Mucosa of descending colon (tissue), 3 donors: ENCODE data around the gene MAP7. TPM values are rescaled to one million over a fixed set of nuclear protein-coding genes. Genes with fewer than 3 reads are reported as not detected.

Experiments
- ATAC-seq: fragments of 200-7000 bp; cut with Tn5 transposase; one replicate; pipeline ENCODE4 v1.9.1; 2020; ENCODE audit warnings: mild to moderate bottlenecking, moderate library complexity
- DNase-seq, 3 donors: peaks; one replicate each; pipeline ENCODE4 v3.0.0-alpha.2; 2020
- H3K36me3 ChIP-seq: fragments of 200-600 bp; one replicate; pipeline ENCODE4 v1.8.0; 2021; ENCODE audit warnings: low read depth, mild to moderate bottlenecking
- H3K4me1 ChIP-seq: fragments of 200-600 bp; one replicate; pipeline ENCODE4 v1.8.0; 2021; ENCODE audit warnings: low read depth, mild to moderate bottlenecking
- H3K4me3 ChIP-seq: fragments of 200-600 bp; one replicate; pipeline ENCODE4 v1.8.0; 2021; ENCODE audit warnings: mild to moderate bottlenecking
- H3K9me3 ChIP-seq: fragments of 200-600 bp; one replicate; pipeline ENCODE4 v1.8.0; 2021; ENCODE audit warnings: mild to moderate bottlenecking
- CTCF ChIP-seq: fragments of 200-600 bp; IDR thresholded peaks from one replicate; pipeline ENCODE4 v1.8.0; 2022; ENCODE audit warnings: antibody characterized with exemption, mild to moderate bottlenecking
- intact Hi-C, 2 donors: fragments of 100-400 bp; cut with DNase I in 1 of 2; cut with micrococcal nuclease in 1 of 2; formaldehyde crosslinking; loops; one replicate each; pipeline versions ENCODE4 v1.11.0 to v1.11.1; 2022; cut with DNase I, micrococcal nuclease
- total RNA-seq, 3 donors: library from RNA; stranded (reverse); fragmentation: NEBNext Ultra II Directional in 2 of 3; extraction: Animal tissue kit (Norgen Biotek cat#: 25700) in 2 of 3; gene quantifications; one replicate each; pipeline versions ENCODE4 v1.2.1 to v1.2.4, GENCODE V29; 2021 to 2023
- donor health status: DM: no; HTN: no; CAD: no; lungs with moderate emphysema.
- donor health status: DM: no; HTN: no; CAD: no.
- donor health status: DM: no; HTN: yes; CAD: no.

MAP7 gene
- total RNA-seq, 3 donors from 2014 or later, result 28.4 to 80.5 (median 68.6) TPM

DNA sequence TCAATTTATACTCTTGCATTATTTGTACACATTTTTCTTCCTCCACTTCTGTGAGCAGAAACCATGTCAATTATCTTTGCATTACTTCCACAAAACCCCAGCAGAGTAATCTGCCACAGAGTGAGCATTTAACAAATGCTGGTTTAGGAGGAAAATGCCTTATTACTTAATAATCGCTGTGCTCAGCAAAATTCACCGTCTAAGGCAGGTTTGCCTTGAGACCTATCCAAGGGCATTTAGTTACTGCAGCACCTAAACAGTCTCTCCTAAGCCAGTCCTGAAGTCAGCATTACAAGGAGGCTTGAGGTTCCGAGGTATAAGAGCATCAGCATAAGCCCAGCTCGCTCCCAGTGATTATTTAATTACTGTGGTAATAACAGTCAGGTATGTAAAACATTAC, 28.3 kb downstream of the MAP7 start:
- no peak for TF ChIP-seq CTCF
- Histone ChIP-seq H3K9me3 (no peaks in the 10 kb centered on the region), H3K36me3 (no peaks in the 10 kb centered on the region), H3K4me1 (peaks cover 5% of the 10 kb centered on the region), H3K4me3 (no peak overlapping the region)
- DNase-seq, result no peak
- intact Hi-C loops, result no loop called here
- ATAC-seq, result no peak

DNA sequence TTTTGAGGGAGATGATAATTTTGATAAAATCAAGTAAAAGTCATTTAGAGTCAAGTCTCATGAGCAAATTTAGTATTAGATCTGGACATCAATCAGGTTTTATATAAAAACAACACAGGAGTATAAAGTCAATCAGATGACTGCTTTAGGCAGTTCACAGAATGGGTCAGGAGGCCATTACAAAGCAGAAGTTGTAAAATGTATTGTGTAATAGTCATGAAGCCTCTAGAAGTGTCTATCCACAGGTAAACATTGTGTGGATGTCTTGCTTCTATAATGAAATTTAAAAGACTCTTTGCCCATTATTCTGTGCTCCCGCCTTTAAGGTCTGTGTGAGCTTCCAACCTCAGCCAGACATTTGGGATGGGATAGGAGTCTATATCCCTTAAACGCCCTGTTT, 28.8 kb downstream of the MAP7 start:
- Histone ChIP-seq H3K9me3 (no peaks in the 10 kb centered on the region), H3K4me3 (no peak overlapping the region), H3K4me1 (peaks cover 5% of the 10 kb centered on the region), H3K36me3 (no peaks in the 10 kb centered on the region)
- ATAC-seq (peak; percentile 56), DNase-seq (no peak)
- TF ChIP-seq CTCF, result no peak
- intact Hi-C loops, result no loop called here

GRCh38 chr6:136520517-136520916, 29.7 kb downstream of the MAP7 start:
- H3K4me1 ChIP-seq, result peaks cover 5% of the 10 kb centered on the region
- intact Hi-C loops, result no loop called here
- DNase-seq, result no peak
- no peak overlapping the region for H3K4me3 ChIP-seq
- H3K36me3 ChIP-seq, result no peaks in the 10 kb centered on the region
- peak; percentile 78 for ATAC-seq
- no peaks in the 10 kb centered on the region for H3K9me3 ChIP-seq
- TF ChIP-seq CTCF, result no peak

- ATAC-seq, result no peak
- TF ChIP-seq CTCF, result no peak
- intact Hi-C loops, result no loop called here
These were observed 32.6 kb downstream of the MAP7 start for GRCh38 chr6:136517582-136517981.

GRCh38 chr6:136517002-136517401, 33.2 kb downstream of the MAP7 start:
- intact Hi-C loops, result no loop called here
- Histone ChIP-seq H3K36me3 (no peaks in the 10 kb centered on the region), H3K4me3 (no peak overlapping the region), H3K9me3 (no peaks in the 10 kb centered on the region), H3K4me1 (peaks cover 6% of the 10 kb centered on the region)
- DNase-seq, result no peak
- no peak for TF ChIP-seq CTCF
- peak; percentile 30 for ATAC-seq

More at GRCh38 chr6:136517582-136517981, 32.6 kb downstream of the MAP7 start:
- no peak for DNase-seq
- Histone ChIP-seq H3K4me1 (peaks cover 5% of the 10 kb centered on the region), H3K9me3 (no peaks in the 10 kb centered on the region), H3K36me3 (no peaks in the 10 kb centered on the region), H3K4me3 (no peak overlapping the region)

- intact Hi-C loops, result no loop called here
- no peak for ATAC-seq
- peaks cover 14% of the 10 kb centered on the region for H3K4me1 ChIP-seq
These were observed 35.6 kb downstream of the MAP7 start for GRCh38 chr6:136514591-136514990.

More at GRCh38 chr6:136514591-136514990, 35.6 kb downstream of the MAP7 start:
- no peak for TF ChIP-seq CTCF
- no peaks in the 10 kb centered on the region for H3K36me3 ChIP-seq
- H3K4me3 ChIP-seq, result no peak overlapping the region
- DNase-seq, result no peak
- no peaks in the 10 kb centered on the region for H3K9me3 ChIP-seq
